Measurements from ENCODE around the gene KRTAP3-3.
"Not testable (repeated sequence)": the region's sequence is repeated elsewhere in the genome, so short reads cannot be mapped to it uniquely, and the experiment has no call there.

KRTAP3-3 gene

GRCh38 chr17:40999563-40999962, 5.6 kb upstream of the KRTAP3-3 start, which contains the start of gene KRTAP3-2:
Gene KRTAP3-2 (minus strand): TSS chr17:40999906. CDS start chr17:40999853, 53 bp downstream.
- not testable (repeated sequence) for H3K18ac ChIP-seq (ENCODE audit: low read depth in 1 of 2, low read length in 2 of 2); DNase-seq; H3K4ac ChIP-seq (ENCODE audit: low read depth in 1 of 2, low read length in 2 of 2); H3K27ac ChIP-seq (ENCODE audit: low read length, poor library complexity, severe bottlenecking); H3K36me3 ChIP-seq (ENCODE audit: control insufficient read depth in 1 of 2, insufficient read depth in 2 of 2, low read depth in 1 of 2, low read length in 2 of 2); H3K9me3 ChIP-seq (ENCODE audit: control insufficient read depth, low read length); H2AFZ ChIP-seq (ENCODE audit: low read depth, low read length); H3K79me1 ChIP-seq (replicated peaks; ENCODE audit: low read length, poor library complexity, severe bottlenecking); H2BK15ac ChIP-seq (ENCODE audit: low read depth, poor library complexity, severe bottlenecking); H2BK12ac ChIP-seq (ENCODE audit: low read length in 2 of 2); H3K4me3 ChIP-seq (ENCODE audit: insufficient read depth in 1 of 2, low read depth in 1 of 2, low read length in 2 of 2); H3K9ac ChIP-seq (ENCODE audit: low read length); H2BK5ac ChIP-seq (ENCODE audit: low read depth, low read length, poor library complexity, severe bottlenecking); H3K4me2 ChIP-seq (ENCODE audit: low read length, poor library complexity, severe bottlenecking); H2BK120ac ChIP-seq (ENCODE audit: low read depth, low read length); H4K91ac ChIP-seq (ENCODE audit: low read length); H3K23ac ChIP-seq (ENCODE audit: low read length in 2 of 2); H3K27me3 ChIP-seq (ENCODE audit: control insufficient read depth in 1 of 2, insufficient read depth in 1 of 2, low read length in 2 of 2); H4K8ac ChIP-seq (ENCODE audit: low read length); H2AK5ac ChIP-seq (ENCODE audit: low read length, severe bottlenecking); H3K4me1 ChIP-seq (ENCODE audit: control insufficient read depth, insufficient read depth, low read depth, low read length)
- WGBS = 81% methylated on average over 3 of the region's 6 CpGs
- peak within 1 kb of the TSS in 1 of 2 experiments; percentile 71 for H3K14ac ChIP-seq (ENCODE audit: low read length in 2 of 2)

- H2AK5ac ChIP-seq (ENCODE audit: low read length, severe bottlenecking) = no peak overlapping the region
- no peak overlapping the region for H4K91ac ChIP-seq (ENCODE audit: low read length)
- no peaks in the 10 kb centered on the region for H3K9me3 ChIP-seq (ENCODE audit: control insufficient read depth, low read length)
- no peak overlapping the region for H3K4me3 ChIP-seq (ENCODE audit: insufficient read depth in 1 of 2, low read depth in 1 of 2, low read length in 2 of 2)
- 83% methylated on average over 2 of the region's 2 CpGs for WGBS
- no peaks in the 10 kb centered on the region for H3K36me3 ChIP-seq (ENCODE audit: control insufficient read depth in 1 of 2, insufficient read depth in 2 of 2, low read depth in 1 of 2, low read length in 2 of 2)
- no peak overlapping the region for H2BK120ac ChIP-seq (ENCODE audit: low read depth, low read length)
- H3K14ac ChIP-seq (ENCODE audit: low read length in 2 of 2) = no peak overlapping the region
- H2BK5ac ChIP-seq (ENCODE audit: low read depth, low read length, poor library complexity, severe bottlenecking) = no peak overlapping the region
- H3K4ac ChIP-seq (ENCODE audit: low read depth in 1 of 2, low read length in 2 of 2) = no peak overlapping the region
- H2BK12ac ChIP-seq (ENCODE audit: low read length in 2 of 2) = no peak overlapping the region
- H3K4me1 ChIP-seq (ENCODE audit: control insufficient read depth, insufficient read depth, low read depth, low read length) = peaks cover 2% of the 10 kb centered on the region
- no peaks in the 10 kb centered on the region for H3K27me3 ChIP-seq (ENCODE audit: control insufficient read depth in 1 of 2, insufficient read depth in 1 of 2, low read length in 2 of 2)
- no peak overlapping the region for H3K18ac ChIP-seq (ENCODE audit: low read depth in 1 of 2, low read length in 2 of 2)
- no peak overlapping the region for H2BK15ac ChIP-seq (ENCODE audit: low read depth, poor library complexity, severe bottlenecking)
- H3K27ac ChIP-seq (ENCODE audit: low read length, poor library complexity, severe bottlenecking) = no peak overlapping the region
- no peak overlapping the region for H3K23ac ChIP-seq (ENCODE audit: low read length in 2 of 2)
- no peaks in the 10 kb centered on the region for H3K79me1 ChIP-seq (replicated peaks; ENCODE audit: low read length, poor library complexity, severe bottlenecking)
- no peak overlapping the region for H2AFZ ChIP-seq (ENCODE audit: low read depth, low read length)
- no peak overlapping the region for H4K8ac ChIP-seq (ENCODE audit: low read length)
- no peak for DNase-seq
- no peak overlapping the region for H3K4me2 ChIP-seq (ENCODE audit: low read length, poor library complexity, severe bottlenecking)
- no peak overlapping the region for H3K9ac ChIP-seq (ENCODE audit: low read length)
These were observed 3.4 kb upstream of the KRTAP3-3 start for GRCh38 chr17:40997361-40997760.

GRCh38 chr17:40996829-40997228, 2.9 kb upstream of the KRTAP3-3 start:
- 57% methylated on average over 1 of the region's 4 CpGs for WGBS
- no peak overlapping the region for H2BK12ac ChIP-seq (ENCODE audit: low read length in 2 of 2)

GRCh38 chr17:40995116-40995515, 1.2 kb upstream of the KRTAP3-3 start:
- no CpG with 5 or more reads among the region's 1 CpG for WGBS
- no peaks in the 10 kb centered on the region for H3K27me3 ChIP-seq (ENCODE audit: control insufficient read depth in 1 of 2, insufficient read depth in 1 of 2, low read length in 2 of 2)
- no peak overlapping the region for H3K27ac ChIP-seq (ENCODE audit: low read length, poor library complexity, severe bottlenecking)
- H3K18ac ChIP-seq (ENCODE audit: low read depth in 1 of 2, low read length in 2 of 2) = no peak overlapping the region
- H2AK5ac ChIP-seq (ENCODE audit: low read length, severe bottlenecking) = no peak overlapping the region
- H2BK15ac ChIP-seq (ENCODE audit: low read depth, poor library complexity, severe bottlenecking) = no peak overlapping the region
- no peak overlapping the region for H2AFZ ChIP-seq (ENCODE audit: low read depth, low read length)
- no peak overlapping the region for H4K8ac ChIP-seq (ENCODE audit: low read length)
- H3K79me1 ChIP-seq (replicated peaks; ENCODE audit: low read length, poor library complexity, severe bottlenecking) = no peaks in the 10 kb centered on the region
- H4K91ac ChIP-seq (ENCODE audit: low read length) = no peak overlapping the region
- H3K23ac ChIP-seq (ENCODE audit: low read length in 2 of 2) = no peak overlapping the region
- H3K4ac ChIP-seq (ENCODE audit: low read depth in 1 of 2, low read length in 2 of 2) = no peak overlapping the region
- H3K4me1 ChIP-seq (ENCODE audit: control insufficient read depth, insufficient read depth, low read depth, low read length) = peaks cover 2% of the 10 kb centered on the region
- H3K9me3 ChIP-seq (ENCODE audit: control insufficient read depth, low read length) = no peaks in the 10 kb centered on the region
- no peak for DNase-seq
- no peak overlapping the region for H2BK5ac ChIP-seq (ENCODE audit: low read depth, low read length, poor library complexity, severe bottlenecking)
- no peak overlapping the region for H2BK120ac ChIP-seq (ENCODE audit: low read depth, low read length)
- no peaks in the 10 kb centered on the region for H3K36me3 ChIP-seq (ENCODE audit: control insufficient read depth in 1 of 2, insufficient read depth in 2 of 2, low read depth in 1 of 2, low read length in 2 of 2)
- no peak overlapping the region for H2BK12ac ChIP-seq (ENCODE audit: low read length in 2 of 2)
- H3K9ac ChIP-seq (ENCODE audit: low read length) = no peak overlapping the region
- H3K14ac ChIP-seq (ENCODE audit: low read length in 2 of 2) = no peak overlapping the region
- no peak overlapping the region for H3K4me2 ChIP-seq (ENCODE audit: low read length, poor library complexity, severe bottlenecking)
- H3K4me3 ChIP-seq (ENCODE audit: insufficient read depth in 1 of 2, low read depth in 1 of 2, low read length in 2 of 2) = no peak overlapping the region

More at GRCh38 chr17:40996829-40997228, 2.9 kb upstream of the KRTAP3-3 start:
- H2BK15ac ChIP-seq (ENCODE audit: low read depth, poor library complexity, severe bottlenecking) = no peak overlapping the region
- H3K4me2 ChIP-seq (ENCODE audit: low read length, poor library complexity, severe bottlenecking) = no peak overlapping the region
- H3K23ac ChIP-seq (ENCODE audit: low read length in 2 of 2) = no peak overlapping the region
- H3K4me1 ChIP-seq (ENCODE audit: control insufficient read depth, insufficient read depth, low read depth, low read length) = peaks cover 2% of the 10 kb centered on the region
- H2BK5ac ChIP-seq (ENCODE audit: low read depth, low read length, poor library complexity, severe bottlenecking) = no peak overlapping the region
- no peak overlapping the region for H3K18ac ChIP-seq (ENCODE audit: low read depth in 1 of 2, low read length in 2 of 2)
- H3K4me3 ChIP-seq (ENCODE audit: insufficient read depth in 1 of 2, low read depth in 1 of 2, low read length in 2 of 2) = no peak overlapping the region
- no peak overlapping the region for H3K14ac ChIP-seq (ENCODE audit: low read length in 2 of 2)
- DNase-seq = no peak
- no peaks in the 10 kb centered on the region for H3K36me3 ChIP-seq (ENCODE audit: control insufficient read depth in 1 of 2, insufficient read depth in 2 of 2, low read depth in 1 of 2, low read length in 2 of 2)
- H3K4ac ChIP-seq (ENCODE audit: low read depth in 1 of 2, low read length in 2 of 2) = no peak overlapping the region
- no peaks in the 10 kb centered on the region for H3K27me3 ChIP-seq (ENCODE audit: control insufficient read depth in 1 of 2, insufficient read depth in 1 of 2, low read length in 2 of 2)
- no peaks in the 10 kb centered on the region for H3K79me1 ChIP-seq (replicated peaks; ENCODE audit: low read length, poor library complexity, severe bottlenecking)
- H2BK120ac ChIP-seq (ENCODE audit: low read depth, low read length) = no peak overlapping the region
- no peak overlapping the region for H2AFZ ChIP-seq (ENCODE audit: low read depth, low read length)
- no peaks in the 10 kb centered on the region for H3K9me3 ChIP-seq (ENCODE audit: control insufficient read depth, low read length)
- H4K8ac ChIP-seq (ENCODE audit: low read length) = no peak overlapping the region
- no peak overlapping the region for H4K91ac ChIP-seq (ENCODE audit: low read length)
- H3K9ac ChIP-seq (ENCODE audit: low read length) = no peak overlapping the region
- no peak overlapping the region for H2AK5ac ChIP-seq (ENCODE audit: low read length, severe bottlenecking)
- no peak overlapping the region for H3K27ac ChIP-seq (ENCODE audit: low read length, poor library complexity, severe bottlenecking)
